DMS79 treated with DMSO at 0.1 percent for 48 hours (cell line): ENCODE data around the gene DIPK1B.
A peak's percentile ranks its signal among the peaks of the same experiment; 100 is the strongest.
"Not testable (repeated sequence)": the region's sequence is repeated elsewhere in the genome, so short reads cannot be mapped to it uniquely, and the experiment has no call there.

ENCODE experiments used
- DNase-seq: peaks from one replicate; lab custom pipeline; 2025; lab: John Stamatoyannopoulos, UW

Gene DIPK1B

DNA sequence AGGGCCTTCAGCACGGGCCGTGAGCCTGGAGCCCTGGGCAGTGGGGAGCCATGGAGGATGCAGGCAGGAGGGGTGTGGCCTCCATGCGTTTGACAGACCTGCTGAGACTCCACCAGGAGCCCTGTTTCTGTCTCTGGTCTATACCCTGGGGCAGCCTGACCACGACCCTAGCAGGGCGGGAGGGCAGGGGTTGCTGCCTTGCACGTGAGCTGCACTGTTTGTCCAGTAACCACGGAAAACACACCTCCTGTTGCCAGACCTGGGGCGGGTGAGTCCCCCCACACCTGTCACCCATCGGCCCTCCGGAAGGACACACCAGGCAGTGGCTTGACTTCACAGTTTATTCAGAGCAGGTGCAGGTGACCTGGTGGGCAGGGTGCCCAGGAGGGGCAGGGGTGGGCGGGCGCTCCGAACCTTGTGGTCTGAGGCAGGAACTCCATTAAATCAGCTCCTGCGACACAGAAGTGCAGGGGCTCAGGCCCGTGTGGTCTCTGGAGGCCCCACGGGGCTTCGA, 41.7 kb downstream of the DIPK1B start:
- peak; percentile 9 for DNase-seq

DNA sequence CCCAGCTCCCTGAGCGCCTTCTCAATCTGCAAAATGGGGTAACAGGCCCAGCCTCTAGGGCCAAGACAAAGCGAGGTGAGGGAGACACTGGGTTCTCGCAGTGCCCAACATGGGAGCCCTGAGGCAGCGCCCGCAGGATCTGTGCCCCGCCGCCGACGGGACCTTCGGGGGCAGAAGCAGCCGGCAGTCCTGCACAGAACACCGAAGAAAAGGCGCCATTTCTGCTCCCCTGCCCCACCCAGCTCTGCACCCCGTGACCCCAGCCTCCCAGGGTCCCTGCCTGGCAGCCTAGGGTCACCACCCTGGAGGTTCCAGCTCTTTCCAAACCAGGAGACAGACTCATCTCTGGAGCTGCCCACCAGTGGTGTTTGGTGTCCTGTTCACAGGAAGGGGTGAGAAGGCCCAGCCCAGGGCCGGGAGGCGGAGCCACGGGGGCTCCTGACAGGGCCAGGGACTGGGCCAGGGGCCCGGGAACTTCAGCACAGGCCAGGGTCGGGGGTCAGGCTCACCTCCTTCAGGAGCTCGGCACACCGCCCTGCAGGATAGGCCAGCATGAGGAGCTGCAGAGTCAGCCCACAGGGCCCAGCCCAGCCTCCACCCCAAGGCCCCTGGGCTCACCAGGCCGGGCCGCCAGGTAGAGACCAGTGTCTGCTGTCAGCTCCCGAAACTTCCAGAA, 42.4 kb downstream of the DIPK1B start:
- DNase-seq, result no peak

DNA sequence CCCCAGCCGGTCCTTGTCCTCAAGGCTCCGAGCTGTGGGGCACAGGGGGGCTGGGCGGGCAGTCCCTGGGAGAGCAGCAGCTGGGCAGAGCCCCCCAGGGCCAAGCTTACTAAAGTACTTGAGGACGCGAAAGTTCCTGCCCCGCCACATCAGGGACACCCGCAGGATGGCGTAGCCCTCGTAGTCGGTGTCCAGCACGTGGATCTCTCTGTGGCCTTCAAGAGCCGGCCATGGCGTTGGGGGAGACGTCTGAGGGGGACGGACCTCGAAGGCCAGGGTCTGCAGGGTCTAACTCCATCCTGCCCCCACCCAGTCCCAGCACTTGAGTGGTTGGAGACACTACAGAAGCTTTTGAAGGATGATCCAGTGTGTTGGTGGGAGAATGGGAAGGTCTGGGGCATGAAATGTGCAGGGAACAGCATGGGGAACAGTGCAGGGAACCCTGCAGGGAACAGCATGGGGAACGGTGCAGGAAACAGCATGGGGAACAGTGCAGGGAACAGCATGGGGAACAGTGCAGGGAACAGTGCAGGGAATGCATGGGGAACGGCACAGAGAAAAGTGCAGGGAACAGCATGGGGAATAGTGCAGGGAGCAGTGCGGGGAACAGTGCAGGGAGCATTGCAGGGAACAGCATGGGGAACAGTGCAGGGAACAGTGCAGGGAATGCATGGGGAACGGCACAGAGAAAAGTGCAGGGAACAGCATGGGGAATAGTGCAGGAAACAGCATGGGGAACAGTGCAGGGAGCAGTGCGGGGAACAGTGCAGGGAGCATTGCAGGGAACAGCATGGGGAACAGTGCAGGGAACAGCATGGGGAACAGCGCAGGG, 43.1 kb downstream of the DIPK1B start:
- DNase-seq, result not testable (repeated sequence)

DNA sequence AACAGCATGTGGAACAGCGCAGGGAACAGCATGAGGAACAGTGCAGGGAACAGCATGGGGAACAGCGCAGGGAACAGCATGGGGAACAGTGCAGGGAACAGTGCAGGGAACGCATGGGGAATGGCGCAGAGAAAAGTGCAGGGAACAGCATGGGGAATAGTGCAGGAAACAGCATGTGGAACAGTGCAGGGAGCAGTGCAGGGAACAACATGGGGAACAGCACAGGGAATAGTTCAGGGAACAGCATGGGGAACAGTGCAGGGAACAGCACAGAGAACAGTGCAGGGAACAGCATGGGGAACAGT, 43.7 kb downstream of the DIPK1B start:
- DNase-seq, result no peak

DNA sequence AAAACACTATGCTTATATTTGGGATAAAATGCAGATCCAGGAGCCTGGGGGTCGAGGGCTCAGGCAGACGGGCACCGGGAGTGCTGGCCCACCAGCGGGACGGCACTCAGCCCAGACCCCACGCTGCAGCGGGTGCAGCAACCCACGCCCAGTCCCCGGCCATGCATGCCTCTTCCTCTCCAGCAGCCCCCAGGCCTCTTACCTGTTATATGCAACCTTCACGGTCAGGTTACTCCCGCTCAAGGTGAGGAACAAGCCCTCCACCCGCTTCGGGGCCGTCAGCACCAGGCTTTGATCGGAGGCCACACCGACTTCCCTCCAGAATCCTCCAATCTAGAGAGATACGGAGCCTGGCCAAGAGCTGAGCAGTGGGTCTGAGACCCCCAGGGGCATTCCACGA, 44.5 kb downstream of the DIPK1B start:
- DNase-seq, result no peak

DNA sequence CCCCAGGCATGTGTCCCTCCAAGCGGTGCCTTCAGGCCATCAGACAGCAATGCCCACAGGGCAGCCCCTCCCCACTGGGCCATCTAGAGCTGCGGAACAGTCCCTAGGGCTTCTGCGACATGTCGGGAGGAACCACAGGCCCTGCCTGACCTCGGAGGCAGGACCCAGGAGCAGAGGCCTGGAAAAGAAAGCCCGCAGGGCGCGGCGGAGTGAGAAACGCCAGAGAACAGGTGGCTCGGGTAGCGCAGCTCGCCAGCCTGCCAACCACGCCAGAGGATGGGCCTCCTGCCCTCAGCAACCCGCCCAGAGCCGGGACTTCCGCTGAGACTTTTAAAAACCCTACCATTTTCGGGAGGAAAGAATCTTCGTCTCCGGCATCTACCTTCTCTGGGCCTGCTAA, 45.0 kb downstream of the DIPK1B start:
- DNase-seq, result no peak

DNA sequence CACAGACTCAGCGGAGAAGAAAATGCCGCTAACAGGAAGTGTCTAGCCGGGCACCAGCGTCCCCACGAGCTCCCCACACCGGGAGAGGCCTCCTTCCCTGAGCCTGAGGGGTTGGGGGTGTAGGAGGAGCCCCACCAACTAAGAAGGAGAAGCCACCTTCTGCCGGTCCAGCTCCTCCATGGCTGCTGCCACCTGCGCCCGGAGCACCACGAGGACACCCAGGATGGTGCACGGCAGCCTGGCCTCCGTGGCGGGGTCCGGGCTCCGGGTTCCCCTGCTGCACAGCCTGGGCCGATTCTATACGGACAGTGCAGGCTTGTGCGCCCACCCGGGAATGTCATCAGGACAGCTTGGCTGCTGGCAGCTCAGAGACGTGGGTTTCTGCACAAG, 45.4 kb downstream of the DIPK1B start:
- no peak for DNase-seq

DNA sequence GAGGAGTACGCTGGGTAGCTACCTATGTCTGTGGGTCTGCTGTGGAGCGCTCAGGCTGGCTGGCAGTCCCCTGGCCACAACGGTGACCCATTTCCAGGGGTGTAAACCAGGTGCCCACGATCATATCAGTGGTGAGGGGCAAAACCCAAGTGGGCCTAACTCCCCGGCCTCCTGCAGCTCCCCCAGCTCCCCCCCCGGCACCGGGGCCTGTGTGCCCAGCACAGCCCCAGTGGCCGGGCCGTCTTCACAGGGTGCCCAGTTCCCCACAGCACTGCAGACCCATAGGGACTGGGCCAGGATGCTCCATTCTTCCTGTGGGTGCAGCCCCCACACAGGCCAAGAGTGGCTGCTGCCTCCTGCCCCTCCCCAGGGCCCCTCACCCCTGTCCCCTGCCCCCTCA, 46.6 kb downstream of the DIPK1B start:
- DNase-seq, result no peak

DNA sequence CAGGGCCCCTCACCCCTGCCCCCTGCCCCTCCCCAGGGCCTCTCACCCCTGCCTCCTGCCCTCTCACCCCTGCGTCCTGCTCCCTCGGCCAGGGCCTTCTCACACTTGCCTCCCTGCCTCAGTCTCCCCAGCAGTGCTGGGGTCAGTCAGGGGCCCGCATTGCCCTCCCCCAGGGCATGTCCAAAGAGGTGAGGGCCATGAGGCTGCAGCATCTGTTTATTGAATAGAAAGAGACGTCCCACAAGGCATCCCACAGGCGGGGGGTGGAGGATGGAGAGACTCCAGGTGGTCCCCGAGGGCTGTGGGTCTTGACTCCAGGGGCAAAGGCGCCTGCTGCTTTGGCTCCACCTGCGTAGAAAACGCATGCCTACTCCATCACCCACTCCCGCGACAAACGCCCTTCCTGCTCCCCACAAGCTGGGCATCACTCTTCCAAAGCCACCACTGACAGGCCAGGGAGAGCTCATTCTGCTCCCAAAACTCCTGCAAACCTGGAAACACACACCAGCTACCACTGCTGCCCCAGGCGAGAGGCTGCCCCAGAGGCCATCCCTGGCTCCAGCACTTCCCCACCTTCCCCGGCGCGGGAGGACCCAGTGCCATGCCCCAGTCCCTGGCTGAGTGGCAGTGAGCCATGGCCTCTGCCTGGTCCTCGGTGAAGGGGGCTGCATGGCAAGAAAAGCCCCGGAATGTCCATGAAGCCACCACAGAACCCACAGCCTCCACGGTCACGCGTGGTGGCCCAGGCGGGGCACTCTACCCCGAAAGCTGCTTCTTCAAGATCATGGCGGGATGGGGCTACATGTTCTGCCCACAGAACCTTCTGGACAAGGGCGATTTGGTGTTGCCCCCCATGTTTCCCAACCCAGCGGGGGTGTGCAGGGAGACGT, 47.3 kb downstream of the DIPK1B start:
- no peak for DNase-seq

DNA sequence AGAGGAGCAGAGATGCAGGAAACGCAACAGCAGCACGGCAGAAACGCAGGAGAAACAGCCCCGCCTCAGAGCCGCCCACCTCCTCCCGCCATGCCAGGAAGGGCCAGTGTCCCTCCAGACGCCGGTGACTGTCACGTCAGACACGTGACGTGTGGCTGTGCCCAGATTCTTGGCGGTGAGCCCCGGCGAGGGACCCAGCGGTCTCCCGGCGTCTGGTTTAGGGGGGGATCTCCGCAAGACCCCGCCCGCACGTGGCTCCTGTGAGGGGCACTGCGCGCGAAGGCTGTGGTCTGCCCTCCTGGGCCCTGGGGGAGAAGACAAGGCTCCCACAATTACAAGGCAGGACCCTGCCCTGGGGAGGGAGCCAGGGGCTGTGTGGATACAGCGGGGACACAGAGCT, 48.1 kb downstream of the DIPK1B start:
- DNase-seq, result no peak

DNA sequence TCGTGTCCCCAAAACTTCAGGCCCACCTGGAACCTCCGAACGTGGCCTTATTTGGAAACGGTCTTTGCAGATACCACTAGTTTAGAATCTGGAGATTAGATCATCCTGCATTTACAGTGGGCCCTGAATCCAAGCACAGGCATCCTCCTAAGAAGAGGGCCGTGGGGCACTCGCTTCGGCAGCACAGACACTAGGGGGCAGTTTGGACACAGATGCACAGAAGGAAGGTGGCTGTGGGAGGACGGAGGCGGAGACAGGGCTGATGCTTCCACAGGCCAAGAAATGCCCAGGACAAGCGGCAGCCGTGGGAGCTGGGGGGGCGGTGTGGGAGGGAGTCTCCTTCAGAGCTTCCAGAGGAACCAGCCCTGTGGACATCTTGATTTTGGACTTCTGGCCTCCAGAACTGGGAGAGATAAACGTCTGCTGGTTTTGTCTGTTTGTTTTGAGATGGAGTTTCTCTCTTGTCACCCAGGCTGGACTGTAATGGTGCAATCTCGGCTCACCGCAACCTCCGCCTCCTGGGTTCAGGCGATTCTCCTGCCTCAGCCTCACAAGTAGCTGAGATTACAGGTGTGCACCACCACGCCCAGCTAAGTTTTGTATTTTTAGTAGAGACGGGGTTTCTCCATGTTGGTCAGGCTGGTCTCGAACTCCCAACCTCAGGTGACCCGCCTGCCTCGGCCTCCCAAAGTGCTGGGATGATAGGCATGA, 48.6 kb downstream of the DIPK1B start:
- DNase-seq, result not testable (repeated sequence)

DNA sequence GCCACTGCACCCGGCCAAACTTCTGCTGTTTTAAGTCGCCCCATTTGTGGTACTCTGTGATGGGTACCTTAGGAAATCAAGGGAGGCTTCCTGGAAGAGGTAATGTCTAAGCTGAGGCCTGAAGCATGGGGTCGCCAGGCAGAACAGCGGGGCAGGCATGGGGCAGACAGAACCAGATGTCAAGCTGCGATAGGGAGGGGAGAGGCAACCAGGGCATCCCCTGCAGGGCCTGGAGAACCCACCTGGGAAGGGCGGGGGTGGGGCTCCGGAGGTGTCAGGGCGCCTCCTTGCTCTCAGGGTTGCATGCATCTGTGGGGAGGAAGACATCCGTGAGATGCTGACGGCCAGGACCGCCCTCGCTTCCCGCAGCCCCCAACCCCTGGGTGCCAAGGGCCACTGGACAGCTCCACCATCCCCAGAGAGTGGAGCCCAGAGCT, 49.2 kb downstream of the DIPK1B start:
- DNase-seq, result no peak

DNA sequence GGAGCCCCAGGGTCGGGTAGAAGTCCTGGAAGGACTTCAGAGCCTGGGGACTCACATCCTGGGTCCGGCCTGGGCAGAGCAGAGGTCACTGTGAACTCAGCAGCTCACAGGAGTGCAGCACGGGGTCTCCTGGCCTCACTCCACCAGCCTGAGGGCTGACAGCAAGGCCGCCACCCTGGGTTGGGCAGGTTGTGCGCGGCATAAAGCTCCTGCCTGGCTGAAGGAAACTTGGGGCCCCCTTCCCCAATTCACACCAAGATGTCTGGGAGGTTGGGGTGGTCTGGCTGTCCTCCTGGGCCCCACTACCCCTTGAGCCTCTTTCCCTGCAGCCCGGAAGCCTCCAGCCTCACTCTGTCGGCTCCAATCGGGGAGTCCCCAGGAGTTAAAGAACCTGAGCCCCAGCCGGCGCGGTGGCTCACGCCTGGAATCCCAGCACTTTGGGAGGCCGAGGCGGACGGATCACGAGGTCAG, 49.9 kb downstream of the DIPK1B start:
- DNase-seq, result no peak

DNA sequence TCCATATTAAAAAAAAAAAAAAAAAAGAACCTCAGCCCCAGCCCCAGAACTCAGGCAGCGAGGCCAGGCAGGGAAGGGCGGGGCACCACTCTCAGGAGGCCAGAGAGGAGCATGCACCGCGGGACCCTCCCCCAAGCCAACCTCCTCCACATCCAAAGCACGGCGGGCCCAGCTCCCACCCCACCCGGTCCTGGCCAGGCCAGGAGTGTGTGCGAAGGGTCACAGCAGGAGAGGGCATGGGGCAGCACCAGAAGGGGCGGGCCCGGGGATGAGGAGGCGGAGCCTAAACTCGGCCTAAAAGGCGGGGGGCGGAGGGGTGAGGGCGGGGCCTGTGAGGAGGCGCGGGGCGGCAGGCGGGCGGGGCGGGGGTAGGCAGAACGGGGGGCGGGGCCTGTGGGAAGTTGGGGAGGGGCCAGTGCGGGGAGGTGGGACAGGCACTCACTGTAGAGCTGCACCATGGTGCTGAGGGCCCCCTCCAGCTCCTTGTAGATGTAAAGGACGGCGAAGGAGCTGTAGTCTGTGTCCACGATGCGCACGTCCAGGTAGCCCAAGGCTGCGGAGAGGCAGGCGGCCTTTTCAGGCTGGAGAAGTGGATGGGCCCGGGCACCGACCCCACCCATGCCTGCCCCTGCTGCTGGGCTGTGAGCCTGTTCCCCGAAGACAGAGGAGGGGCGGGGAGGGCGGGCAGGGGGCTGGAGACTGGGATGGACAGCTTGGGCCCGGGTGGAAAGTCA, 50.7 kb downstream of the DIPK1B start:
- DNase-seq, result no peak

DNA sequence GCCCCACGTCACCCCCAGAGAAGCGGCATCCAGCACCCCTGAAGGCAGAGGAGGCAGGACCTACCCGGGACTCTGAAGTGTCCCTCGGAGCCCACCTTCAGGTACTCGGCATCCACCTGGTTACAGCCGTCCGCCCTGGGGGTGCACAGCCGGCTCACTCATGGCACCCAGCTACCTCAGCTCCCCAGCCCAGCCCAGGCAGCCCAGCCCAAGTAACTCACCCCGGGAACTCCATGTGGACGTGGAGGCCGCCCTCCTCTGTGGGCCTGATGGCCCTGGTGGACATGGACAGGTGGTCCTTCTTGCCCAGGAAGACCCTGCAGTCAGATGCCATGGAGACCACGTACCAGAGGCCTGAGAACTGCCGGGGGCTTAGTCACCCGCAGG, 51.3 kb downstream of the DIPK1B start:
- DNase-seq, result no peak

DNA sequence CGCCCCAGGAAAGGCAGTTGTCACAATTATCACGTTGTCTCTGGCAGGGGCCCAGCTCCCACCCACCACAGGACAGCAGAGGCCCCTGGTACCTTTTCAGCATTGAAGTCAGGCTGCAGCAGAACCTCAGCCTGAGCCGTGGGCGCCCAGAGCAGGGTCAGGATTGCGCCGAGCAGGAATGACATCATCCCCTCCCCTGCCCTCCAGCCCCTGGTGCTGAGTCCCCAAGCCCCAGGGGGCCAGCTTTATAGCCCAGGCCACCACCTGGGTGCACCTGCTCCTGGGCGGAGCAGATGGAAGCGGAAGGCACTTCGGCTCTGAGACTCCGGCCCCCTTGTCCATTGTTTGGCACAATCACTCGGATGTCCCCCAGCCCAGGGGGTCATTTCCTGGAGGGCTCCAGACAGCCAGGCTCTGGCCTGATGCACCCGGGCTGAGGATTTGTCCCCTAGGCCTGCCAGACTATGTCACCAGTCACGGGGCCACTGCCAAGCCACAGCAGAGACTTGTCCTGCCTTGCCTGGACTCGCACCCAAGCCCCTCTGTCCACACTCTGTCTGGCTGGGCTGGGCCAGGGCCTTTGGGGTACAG, 52.0 kb downstream of the DIPK1B start, which contains the start of gene LCN15:
Gene LCN15 (minus strand): TSS at position 218 of the 591 bp plus-strand sequence. CDS start 30 bp downstream, at position 188.
- no peak for DNase-seq

DNA sequence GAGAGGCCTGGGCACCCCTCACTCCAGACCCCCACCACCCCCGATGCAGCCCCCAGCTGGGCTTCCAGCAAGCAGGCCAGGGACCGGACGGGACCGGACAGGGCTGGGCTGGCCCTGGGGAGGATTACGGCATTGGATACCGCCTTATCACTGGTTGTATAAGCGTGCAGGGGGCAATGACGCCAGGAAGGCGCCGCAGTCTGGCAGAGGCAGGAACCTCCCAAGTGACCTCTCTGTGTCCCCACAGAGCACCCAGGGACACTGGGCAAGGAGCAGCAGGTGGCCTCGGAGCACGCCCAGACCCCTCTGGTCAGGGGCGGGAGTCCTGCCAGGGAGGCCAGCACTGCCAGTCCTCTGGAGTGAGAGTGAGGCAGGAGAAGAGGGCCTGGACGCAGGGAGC, 52.7 kb downstream of the DIPK1B start:
- no peak for DNase-seq

DNA sequence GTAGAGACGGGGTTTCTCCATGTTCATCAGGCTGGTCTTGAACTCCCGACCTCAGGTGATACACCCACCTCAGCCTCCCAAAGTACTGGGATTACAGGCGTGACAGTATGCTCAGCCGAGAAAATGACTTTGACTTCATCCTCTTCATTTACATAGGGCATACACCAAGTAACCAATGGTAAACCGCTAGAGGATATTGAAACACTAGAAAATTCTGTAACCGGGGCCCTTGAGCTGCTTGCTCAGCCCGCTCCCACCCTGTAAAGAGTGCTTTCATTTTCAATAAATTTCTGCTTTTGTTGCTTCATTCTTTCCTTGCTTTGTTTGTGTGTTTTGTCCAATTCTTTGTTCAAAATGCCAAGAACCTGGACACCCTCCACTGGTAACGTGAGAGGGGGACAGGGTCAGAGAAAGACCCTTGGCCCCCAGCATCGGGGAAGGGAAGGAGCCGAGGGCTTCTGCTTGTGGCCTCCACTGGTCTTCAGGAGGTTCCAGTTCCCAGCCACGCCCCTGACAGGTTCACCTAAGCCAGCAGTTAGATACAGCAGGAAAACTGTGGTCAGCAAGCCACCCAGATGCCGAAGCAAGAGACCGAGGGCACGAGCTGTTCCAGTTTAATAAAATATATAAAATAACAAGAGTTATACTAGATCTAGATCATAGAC, 53.5 kb downstream of the DIPK1B start:
- DNase-seq, result not testable (repeated sequence)

DNA sequence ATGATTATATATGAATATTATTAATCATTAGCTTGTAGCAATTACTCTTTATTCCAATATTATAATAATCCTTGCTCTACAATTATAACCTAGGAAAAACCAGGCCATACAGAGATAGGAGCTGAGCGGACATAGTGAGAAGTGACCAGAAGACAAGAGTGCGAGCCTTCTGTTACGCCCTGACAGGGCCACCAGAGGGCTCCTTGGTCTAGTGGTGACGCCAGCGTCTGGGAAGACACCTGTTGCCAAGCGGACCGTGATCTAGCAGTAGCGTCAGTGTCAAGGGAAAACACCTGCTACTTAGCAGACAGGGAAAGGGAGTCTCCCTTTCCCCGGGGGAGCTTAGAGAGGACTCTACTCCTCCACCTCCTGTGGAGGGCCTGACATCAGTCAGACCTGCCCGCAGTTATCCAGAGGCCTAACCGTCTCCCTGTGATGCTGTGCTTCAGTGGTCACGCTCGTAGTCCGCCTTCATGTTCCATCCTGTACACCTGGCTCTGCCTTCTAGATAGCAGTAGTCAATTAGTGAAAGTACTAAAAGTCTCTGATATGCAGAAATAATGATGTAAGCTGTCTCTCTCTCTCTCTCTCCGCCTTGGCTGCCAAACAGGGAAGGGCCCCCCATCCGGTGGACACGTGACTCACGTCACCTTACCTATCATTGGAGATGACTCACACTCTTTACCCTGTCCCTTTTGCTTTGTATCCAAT, 54.2 kb downstream of the DIPK1B start:
- peak; percentile 47 for DNase-seq
